ENCODE data around the gene C15orf61.

C15orf61 gene

GRCh38 chr15:67495585-67495984, 25.3 kb upstream of the C15orf61 start:
- POLR2A ChIA-PET = no interaction called here
- CTCF ChIA-PET = interaction anchor here (1.2 to 1.5 kb wide), 3 partner anchors 12 to 38 kb away, joined by 3 to 7 read pairs (median 4); no protein-coding TSS in a partner anchor
- DNase-seq (ENCODE audit: extremely low spot score) = no peak
- TF ChIP-seq, protein P1, sequence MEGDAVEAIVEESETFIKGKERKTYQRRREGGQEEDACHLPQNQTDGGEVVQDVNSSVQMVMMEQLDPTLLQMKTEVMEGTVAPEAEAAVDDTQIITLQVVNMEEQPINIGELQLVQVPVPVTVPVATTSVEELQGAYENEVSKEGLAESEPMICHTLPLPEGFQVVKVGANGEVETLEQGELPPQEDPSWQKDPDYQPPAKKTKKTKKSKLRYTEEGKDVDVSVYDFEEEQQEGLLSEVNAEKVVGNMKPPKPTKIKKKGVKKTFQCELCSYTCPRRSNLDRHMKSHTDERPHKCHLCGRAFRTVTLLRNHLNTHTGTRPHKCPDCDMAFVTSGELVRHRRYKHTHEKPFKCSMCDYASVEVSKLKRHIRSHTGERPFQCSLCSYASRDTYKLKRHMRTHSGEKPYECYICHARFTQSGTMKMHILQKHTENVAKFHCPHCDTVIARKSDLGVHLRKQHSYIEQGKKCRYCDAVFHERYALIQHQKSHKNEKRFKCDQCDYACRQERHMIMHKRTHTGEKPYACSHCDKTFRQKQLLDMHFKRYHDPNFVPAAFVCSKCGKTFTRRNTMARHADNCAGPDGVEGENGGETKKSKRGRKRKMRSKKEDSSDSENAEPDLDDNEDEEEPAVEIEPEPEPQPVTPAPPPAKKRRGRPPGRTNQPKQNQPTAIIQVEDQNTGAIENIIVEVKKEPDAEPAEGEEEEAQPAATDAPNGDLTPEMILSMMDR (IDR thresholded peaks at IDR 0.05; ENCODE audit: control extremely low read depth, extremely low read depth, low read depth, missing control alignments) = no peak

- TF ChIP-seq, protein P1 (IDR thresholded peaks at IDR 0.05; ENCODE audit: control extremely low read depth, extremely low read depth, low read depth, missing control alignments) = peak; percentile 53
- ChIA-PET CTCF (interaction anchor here (1.1 to 2.1 kb wide), 7 partner anchors 14 to 709 kb away, joined by 3 to 6 read pairs (median 3); partner anchors contain the start of gene C15orf61), POLR2A (interaction anchor here (0.8 kb wide), 1 partner anchor 17 kb away, joined by 3 read pairs; no protein-coding TSS in a partner anchor)
- DNase-seq (ENCODE audit: extremely low spot score) = peak; percentile 22
Measured at GRCh38 chr15:67501177-67501835, 19.6 kb upstream of the C15orf61 start.

- CTCF ChIA-PET = interaction anchor here (1.1 to 2.3 kb wide), 9 partner anchors 12 to 709 kb away, joined by 3 to 7 read pairs (median 4); partner anchors contain the start of gene C15orf61
Measured at GRCh38 chr15:67501836-67502461, 19.0 kb upstream of the C15orf61 start.

GRCh38 chr15:67504056-67504455, 16.9 kb upstream of the C15orf61 start:
- CTCF ChIA-PET = interaction anchor here (1.8 to 2.3 kb wide), 2 partner anchors 46 to 332 kb away, joined by 7 to 8 read pairs; no protein-coding TSS in a partner anchor
- TF ChIP-seq, protein P1 (IDR thresholded peaks at IDR 0.05; ENCODE audit: control extremely low read depth, extremely low read depth, low read depth, missing control alignments) = no peak
- no peak for DNase-seq (ENCODE audit: extremely low spot score)
- POLR2A ChIA-PET = no interaction called here

More at GRCh38 chr15:67501836-67502461, 19.0 kb upstream of the C15orf61 start:
- TF ChIP-seq, protein P1 (IDR thresholded peaks at IDR 0.05; ENCODE audit: control extremely low read depth, extremely low read depth, low read depth, missing control alignments) = no peak
- no peak for DNase-seq (ENCODE audit: extremely low spot score)
- POLR2A ChIA-PET = interaction anchor here (0.8 kb wide), 1 partner anchor 17 kb away, joined by 3 read pairs; no protein-coding TSS in a partner anchor

GRCh38 chr15:67504796-67505195, 16.1 kb upstream of the C15orf61 start:
- TF ChIP-seq, protein P1 (IDR thresholded peaks at IDR 0.05; ENCODE audit: control extremely low read depth, extremely low read depth, low read depth, missing control alignments) = no peak
- CTCF ChIA-PET = interaction anchor here (1.8 kb wide), 1 partner anchor 331 kb away, joined by 8 read pairs; no protein-coding TSS in a partner anchor
- DNase-seq (ENCODE audit: extremely low spot score) = no peak
- POLR2A ChIA-PET = no interaction called here

GRCh38 chr15:67505675-67506572, 15.0 kb upstream of the C15orf61 start:
- CTCF ChIA-PET = interaction anchor here (1.1 to 1.2 kb wide), 2 partner anchors 9 to 73 kb away, joined by 3 to 4 read pairs; no protein-coding TSS in a partner anchor

More at GRCh38 chr15:67505675-67506572, 15.0 kb upstream of the C15orf61 start:
- POLR2A ChIA-PET = no interaction called here
- DNase-seq (ENCODE audit: extremely low spot score) = peak; percentile 16
- TF ChIP-seq, protein P1 (IDR thresholded peaks at IDR 0.05; ENCODE audit: control extremely low read depth, extremely low read depth, low read depth, missing control alignments) = no peak
